H4 (cell line): ENCODE measurements around the gene RFTN1. TPM values are rescaled to one million over a fixed set of nuclear protein-coding genes. Genes with fewer than 3 reads are reported as not detected.
A peak's percentile ranks its signal among the peaks of the same experiment; 100 is the strongest.

Experiments used
- DNase-seq: peaks from one replicate; pipeline ENCODE4 v3.0.0-alpha.2; 2015; ENCODE audit warnings: low spot score
- total RNA-seq: library from RNA; depleted of rRNA; stranded (reverse); fragments of >200 nt; shearing (Covaris generic); gene quantifications from 2 replicates; pipeline ENCODE4 v1.2.3, GENCODE V29; 2014

The RFTN1 gene
- total RNA-seq, 1 experiment from 2014 or later = 5.4 TPM

DNA sequence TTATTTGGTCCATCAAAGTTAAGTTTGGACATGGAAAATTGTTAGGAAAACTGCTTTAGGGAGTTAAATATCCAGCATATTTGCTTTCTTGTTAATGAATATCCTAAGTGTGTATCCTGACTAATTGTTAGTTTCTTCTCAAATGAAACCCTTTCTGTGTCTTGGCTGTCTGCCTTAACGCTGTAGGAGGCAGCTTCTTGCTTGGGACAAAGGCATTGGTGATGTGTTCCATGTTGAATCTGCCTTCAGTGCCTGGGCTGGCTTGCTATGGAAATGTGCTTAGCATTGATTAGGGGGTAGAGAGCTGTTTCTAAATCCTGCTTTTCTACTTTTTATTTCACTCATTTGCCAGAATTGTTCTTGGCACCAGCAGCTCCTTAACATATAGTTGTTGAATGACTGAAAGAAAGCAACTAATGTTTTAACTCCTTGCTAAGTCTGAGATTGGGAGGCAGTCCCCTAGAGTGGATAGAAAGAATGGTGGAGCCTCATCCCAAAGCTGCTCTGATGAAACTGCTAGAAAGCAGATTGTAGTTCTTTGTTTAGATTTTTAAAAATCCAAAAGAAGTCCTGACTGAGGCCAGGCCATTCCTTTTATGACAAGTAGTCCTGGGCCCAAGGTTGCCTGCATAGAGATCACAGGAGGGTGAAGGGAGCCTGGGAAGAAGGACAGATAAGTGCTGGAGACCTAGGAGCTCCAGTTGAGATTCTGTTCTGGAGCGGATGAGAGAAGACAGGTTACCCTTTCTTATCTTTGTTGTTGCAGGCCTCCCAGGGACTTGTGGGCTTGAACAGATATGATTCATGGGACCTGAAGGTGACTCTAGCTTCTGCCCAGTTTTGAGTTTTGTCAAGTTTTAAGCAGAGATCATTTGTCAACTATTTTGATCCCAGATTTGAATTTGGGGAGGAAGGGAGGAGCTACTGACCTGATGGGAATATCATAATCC lies 209.2 kb downstream of the RFTN1 start:
- DNase-seq = no peak

- DNase-seq = no peak
Observed at GRCh38 chr3:16303037-16303575, 210.4 kb downstream of the RFTN1 start.

GRCh38 chr3:16302082-16302631 lies 211.3 kb downstream of the RFTN1 start:
- no peak for DNase-seq

DNA sequence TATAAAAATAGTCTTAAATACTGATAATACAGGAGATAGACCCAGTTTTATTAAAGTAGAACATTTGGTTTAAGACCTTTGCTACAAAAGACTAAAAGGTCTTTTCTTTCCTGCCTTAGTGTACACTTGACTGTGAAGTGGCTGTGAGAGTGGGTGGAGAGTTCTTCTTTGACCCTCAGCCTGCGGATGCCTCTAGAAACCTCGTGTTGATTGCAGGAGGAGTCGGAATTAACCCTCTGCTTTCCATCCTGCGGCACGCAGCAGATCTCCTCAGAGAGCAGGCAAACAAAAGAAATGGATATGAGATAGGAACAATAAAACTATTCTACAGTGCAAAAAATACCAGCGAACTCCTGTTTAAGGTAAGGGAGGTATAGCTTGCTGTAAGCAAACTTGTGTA lies 212.0 kb downstream of the RFTN1 start:
- no peak for DNase-seq

- DNase-seq = no peak
Observed at GRCh38 chr3:16300881-16301359, 212.6 kb downstream of the RFTN1 start.

DNA sequence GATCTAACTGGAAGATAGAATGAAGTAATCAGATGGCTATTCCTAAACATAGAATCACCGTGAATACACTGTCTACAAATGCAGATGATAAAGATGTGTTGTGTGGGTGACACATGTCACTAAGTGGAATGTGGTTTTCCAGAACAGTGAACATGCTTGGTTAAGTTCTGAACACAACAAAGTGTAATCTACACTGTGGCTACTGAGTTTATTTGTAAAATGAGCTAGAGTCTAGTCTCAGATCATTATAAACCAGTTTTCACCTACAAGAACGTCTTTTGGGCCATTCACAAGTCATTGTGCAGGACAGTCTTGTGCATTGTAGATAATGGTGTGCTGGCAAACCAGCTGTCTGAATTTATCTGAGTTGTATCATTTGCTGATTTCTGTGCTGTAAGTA lies 213.2 kb downstream of the RFTN1 start:
- no peak for DNase-seq

DNA sequence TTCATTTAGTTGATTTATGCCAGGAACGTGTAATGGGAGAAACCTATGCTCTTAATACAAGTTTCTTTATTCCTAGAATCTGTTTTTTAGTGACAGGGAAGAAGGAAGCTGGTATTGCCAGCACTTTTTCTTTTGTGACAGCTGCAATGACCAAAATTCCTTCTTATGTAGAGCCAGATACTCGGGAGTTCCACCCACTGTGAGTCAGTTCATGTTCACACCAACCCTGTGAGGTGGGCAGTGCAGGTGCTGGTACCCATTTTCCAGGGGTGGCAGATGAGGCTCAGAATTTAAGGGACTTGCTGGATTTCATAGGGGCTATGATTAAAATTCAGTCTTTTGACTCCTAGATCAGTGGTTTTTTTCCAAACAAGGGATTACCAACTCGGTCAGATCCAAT lies 213.8 kb downstream of the RFTN1 start:
- no peak for DNase-seq

DNA sequence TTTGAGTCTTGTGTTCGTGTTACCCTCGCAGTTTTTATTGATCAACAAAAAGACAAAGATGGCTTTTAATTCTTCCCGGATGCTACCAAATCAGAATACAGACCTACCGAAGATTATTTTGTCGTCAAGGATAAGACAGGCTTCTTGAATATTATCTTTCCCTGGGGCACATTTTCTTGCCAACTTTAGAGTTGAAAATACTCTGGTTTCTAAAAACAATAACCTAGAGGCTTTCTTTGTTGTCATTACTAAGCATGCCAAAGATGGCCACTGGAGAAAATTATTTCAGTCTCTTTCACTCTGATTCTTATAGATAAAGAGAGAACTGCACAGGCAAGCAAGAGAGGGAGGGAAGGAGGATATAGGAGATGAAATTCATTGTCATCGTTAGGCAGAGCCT lies 214.6 kb downstream of the RFTN1 start:
- DNase-seq = no peak

DNA sequence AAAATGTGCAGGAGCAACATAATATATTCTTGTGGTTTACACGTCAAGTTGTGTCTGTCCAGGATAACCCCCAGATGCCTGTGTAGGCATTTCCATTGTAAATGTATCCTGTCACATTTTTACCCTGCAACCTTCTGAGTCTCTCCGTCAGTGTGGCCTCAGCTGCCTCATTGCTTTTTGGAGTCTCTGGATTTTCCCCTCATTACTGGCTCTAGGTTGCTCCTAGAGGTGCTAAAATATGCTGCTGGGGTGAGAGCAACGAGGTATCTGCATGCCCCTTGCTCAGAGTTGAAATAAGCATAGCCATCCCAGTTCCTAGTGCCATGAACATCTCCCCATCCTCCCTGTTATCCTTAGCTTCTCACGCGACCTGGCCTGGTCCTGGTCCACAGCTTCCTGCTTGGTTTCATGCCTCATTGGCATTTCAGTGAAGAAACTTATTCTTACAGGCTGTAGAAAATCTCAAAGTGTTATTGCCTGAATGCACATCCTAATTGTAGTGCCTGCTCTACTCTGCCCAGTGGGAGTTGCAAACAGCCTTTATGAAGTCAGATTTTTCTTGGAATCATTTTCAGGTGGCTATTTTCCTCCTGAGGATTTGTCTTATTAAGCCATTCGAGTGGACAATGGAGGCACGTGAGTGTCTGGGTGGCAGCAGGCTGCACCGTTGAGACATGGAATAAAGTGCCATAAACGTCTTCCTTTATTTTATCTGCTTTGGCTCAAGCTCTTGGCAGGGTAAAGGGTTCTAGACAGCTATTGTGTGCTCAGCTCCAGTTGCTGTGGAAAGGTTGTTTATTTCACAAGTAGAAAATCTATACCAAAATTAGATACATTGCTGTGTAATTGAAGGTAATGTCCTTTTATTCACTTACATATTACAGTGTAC lies 215.3 kb downstream of the RFTN1 start:
- no peak for DNase-seq

DNA sequence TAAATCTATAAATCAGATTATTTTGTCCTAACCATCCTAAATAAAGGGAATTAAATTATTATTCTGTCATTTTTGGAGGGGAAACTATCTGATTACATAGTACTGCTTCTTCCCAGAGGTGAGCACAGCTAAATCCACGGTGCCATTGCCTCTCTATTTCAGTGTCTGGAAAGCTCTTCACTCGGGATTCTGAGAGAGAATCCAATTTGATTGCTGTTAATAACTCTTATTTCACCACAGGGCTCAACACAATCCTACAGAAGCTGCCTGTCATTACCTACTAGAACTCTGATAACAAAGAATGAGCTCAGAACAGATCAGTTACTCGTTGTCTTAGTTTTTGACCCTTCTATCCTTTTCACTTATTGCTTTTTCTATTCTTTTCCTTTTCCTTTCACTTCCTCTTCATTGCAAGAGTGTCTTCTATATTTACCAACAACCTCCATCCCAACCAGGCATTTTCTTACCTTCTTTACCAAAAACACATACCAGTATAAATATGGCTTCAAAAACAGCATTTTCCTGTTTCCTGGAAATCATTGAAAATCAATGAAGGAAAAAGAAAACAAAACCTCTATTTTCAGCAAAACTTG lies 218.1 kb downstream of the RFTN1 start:
- no peak for DNase-seq

DNA sequence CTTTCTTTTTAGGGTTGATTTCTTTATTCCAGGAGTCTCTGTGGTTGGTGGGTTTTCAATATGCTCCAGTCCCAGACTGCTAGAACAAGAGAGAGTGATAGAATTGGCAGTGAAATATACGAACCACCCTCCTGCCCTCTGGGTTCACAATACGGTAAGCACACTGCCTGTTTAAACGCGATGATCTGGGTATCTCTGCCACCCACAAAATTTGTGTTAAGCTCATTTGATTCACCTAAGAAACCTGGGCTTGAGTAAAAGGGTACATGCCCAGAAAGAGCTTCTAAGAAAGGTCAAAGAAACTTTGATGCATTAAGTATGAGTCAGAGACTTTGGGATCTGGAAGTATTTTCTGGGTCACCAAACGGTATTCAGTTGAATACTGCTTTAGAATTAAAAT lies 218.7 kb downstream of the RFTN1 start:
- no peak for DNase-seq

GRCh38 chr3:16290827-16291196 lies 222.7 kb downstream of the RFTN1 start:
- peak; percentile 41 for DNase-seq

GRCh38 chr3:16290007-16290826 lies 223.3 kb downstream of the RFTN1 start:
- DNase-seq = peak; percentile 51

DNA sequence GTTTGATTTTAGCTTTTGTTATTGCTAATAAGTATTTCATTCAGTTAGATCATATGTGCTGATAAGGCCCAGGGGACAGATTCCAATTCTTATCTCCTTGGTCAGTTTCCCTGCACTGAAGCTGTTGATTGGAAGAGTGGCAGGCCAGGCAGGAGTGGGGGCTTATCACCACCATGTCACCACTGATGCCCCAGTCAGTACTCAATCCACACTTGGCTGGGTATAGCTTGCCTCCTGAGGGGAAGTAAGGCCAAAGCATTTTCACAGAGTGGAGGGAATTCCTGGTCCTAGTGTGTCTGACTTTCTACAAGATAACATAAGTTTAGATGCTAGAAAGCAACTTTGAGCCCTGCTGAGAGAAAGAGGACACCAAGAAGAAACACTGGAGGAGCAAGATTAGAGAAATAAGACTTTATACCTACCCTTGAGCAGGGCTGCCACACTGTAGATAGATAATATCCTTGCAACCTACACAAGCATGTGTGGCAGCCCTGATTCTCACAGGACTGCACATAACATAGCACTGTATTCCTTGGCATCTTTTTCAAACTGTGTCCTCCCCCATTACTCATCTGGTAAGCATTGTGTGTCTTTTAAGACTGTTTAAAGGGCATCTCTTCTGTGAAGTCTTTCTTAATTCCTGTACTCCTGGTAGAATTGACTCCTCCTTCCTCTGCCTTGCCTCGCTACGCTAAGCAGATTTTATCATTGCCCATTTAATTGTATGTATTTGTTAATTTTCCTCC lies 224.2 kb downstream of the RFTN1 start:
- DNase-seq = no peak

DNA sequence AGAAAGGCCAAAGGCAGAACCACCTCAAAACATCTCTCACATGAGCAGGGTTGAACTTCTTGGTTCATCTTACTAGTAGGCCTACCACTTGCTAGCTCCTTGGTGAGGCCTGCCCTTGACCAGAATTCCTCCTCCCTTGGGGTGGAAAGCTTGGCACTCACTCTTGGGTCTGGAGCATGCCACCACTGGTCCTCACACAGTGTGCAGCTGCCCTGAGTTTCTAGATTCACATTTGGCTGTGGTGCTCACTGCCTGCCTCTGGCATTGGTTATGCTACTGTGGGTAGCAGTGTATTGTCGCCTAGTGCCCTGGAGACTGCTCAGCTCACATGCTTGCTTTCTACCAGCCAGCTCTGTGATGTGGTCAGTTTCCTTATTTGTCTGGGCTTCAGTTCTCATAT lies 224.8 kb downstream of the RFTN1 start:
- DNase-seq = no peak

DNA sequence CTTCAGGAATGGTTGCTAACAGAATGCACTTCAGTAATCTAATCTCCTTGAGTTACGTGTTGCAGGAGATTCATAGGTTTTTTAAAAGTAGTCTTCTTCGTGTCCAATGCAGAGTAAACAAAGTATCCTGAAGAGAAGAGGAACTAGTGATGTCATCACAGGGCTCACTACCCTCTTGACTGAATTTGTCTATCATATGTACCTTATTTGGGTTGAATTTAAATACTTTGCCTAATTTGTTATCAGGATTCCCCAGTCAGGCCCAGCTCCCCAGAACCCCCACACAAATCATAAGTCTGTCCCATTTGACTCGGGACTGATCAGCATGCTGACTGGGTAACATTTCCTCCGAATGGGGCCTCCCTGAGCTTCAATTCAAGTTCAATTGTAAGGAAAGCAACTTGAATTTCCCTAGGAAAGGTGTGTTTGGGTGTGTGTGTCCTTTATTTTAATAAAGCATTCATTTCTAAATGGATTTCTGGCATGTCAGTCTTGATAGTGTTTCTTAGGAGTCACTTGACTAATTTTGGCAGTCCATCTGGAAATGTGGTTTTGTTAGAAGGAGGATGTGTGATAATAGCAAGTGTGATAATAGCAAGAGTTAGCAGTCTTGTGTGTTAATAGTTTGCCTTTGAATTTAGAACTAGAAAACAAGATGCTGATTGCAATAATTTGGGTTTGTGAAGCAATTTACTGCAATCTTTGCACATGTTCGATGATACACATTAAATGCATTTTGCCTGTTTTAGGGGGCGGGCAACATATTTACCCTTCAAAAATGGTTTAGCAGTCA lies 226.6 kb downstream of the RFTN1 start:
- no peak for DNase-seq

DNA sequence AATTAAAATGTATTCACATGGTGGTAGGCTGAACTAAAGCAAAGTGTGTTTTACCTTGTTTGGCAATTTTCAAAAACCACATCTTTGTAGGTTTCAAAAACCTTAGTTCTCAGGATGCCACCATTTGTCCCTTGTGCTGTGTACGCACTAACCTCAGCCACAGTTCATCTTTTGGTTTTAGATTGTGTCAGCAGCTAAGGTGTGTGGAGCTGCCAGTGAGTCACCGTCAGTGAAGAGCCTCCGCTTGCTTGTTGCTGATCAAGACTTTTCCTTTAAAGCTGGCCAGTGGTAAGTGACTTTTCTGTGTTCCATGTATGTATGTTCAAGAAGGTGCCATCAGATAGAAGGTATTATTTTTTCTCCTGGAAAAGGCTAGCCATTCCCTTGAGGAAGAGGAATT lies 227.3 kb downstream of the RFTN1 start:
- no peak for DNase-seq

- no peak for DNase-seq
Observed at GRCh38 chr3:16284633-16285032, 228.9 kb downstream of the RFTN1 start.

DNA sequence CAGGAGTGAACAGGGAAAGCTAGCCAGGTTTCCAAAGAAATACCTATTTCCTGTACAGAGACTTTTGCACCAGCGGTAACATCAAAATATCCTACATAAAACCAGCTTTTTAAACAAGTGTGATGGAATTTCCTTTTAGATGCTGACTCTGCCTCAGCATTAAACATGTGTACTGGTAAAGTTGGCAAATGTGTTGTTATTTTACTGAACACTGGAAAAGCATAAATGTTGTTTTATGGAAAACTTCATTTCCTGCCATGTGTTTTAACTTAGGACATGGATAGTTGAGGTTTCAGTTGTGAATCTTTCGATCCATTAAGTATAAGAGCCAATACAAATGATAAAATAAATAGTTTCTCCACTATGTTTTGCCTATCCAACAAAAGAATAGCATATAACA lies 232.8 kb downstream of the RFTN1 start:
- no peak for DNase-seq
